WI38 (cell line): Measurements from ENCODE around the gene TTC19.

Experiments used
- H3K4me3 ChIP-seq: 2 replicates; pipeline ENCODE4 v1.5.1; 2011; ENCODE audit warnings: low read depth, mild to moderate bottlenecking, control low read depth, low read length
- TF ChIP-seq, protein P1 (sequence below): IDR thresholded peaks from 2 replicates; pipeline ENCODE4 v1.5.1; 2012; ENCODE audit warnings: low read depth, mild to moderate bottlenecking, control low read depth, low read length

The TTC19 gene

DNA sequence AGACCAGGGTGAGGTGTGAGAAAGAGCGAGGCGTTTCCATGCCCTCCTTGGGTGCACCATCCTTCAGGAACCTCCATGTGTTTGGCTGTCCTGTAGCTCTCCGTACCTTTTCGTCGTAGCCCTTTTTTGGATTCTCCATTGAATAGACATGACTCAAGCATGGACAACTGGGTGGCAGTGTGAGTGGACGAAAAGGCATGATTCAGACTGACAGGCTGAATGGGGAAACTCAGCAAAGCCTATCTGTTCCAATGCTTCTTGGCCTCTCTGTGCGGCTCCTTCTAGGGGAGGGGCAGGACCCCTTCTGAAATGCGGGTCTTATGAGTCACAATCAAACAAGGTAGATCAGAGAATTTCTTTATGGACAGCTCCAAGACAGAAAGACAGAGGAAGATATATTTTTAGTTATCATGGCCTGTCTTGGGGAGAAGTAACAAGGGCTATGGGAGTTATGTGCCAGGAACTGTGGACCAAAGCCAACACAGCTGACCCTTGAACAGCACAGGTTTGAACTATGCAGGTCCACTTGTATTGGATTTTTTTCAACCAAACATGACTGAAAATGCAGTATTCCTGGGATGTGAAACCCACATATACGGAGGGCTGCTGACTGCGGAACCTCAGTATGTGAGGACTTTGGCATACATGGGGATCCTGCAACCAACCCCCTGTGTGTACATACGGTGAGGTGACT, 31.8 kb upstream of the TTC19 start:
- H3K4me3 ChIP-seq: no peak overlapping the region
- TF ChIP-seq, protein P1, sequence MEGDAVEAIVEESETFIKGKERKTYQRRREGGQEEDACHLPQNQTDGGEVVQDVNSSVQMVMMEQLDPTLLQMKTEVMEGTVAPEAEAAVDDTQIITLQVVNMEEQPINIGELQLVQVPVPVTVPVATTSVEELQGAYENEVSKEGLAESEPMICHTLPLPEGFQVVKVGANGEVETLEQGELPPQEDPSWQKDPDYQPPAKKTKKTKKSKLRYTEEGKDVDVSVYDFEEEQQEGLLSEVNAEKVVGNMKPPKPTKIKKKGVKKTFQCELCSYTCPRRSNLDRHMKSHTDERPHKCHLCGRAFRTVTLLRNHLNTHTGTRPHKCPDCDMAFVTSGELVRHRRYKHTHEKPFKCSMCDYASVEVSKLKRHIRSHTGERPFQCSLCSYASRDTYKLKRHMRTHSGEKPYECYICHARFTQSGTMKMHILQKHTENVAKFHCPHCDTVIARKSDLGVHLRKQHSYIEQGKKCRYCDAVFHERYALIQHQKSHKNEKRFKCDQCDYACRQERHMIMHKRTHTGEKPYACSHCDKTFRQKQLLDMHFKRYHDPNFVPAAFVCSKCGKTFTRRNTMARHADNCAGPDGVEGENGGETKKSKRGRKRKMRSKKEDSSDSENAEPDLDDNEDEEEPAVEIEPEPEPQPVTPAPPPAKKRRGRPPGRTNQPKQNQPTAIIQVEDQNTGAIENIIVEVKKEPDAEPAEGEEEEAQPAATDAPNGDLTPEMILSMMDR: no peak

DNA sequence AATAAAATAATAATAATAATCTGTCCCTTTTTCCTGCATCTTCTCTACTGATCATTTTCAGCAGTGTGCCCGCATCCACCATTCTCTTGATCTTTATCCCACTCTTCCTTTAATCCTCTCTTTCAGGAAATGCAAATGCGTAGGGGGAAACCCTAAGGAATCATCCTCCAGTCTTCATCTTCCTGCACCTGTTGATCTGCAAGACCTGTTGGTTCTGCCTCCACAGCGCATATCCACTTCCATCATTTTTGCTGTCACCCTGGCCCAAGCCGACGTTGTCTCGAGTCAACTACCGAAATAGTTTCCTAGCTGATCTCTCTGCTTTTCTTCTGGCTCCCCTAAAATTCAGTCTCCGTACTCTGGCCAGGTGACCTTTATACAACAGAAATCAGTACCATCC, 30.2 kb upstream of the TTC19 start:
- H3K4me3 ChIP-seq: no peak overlapping the region
- TF ChIP-seq, protein P1: no peak

DNA sequence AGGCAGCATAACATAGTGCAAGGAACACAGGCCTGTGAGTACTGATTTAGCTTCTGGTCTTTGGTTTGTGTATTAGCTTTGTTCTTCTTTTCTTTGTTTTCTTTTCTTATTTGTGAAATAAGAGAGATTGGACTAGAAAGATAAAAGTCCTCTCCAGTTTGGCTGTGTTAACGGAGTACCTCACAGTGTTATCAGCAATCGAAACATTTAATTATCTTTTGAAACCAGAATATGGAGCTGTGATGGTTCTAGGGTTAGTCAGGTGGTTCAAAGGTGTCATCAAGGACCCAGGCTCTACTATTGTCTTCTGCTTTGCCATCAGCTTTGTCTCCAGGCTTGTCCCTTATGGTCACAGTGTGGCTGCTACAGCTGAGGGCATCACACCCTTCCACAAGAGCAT, 29.1 kb upstream of the TTC19 start:
- TF ChIP-seq, protein P1: no peak
- H3K4me3 ChIP-seq: no peak overlapping the region

DNA sequence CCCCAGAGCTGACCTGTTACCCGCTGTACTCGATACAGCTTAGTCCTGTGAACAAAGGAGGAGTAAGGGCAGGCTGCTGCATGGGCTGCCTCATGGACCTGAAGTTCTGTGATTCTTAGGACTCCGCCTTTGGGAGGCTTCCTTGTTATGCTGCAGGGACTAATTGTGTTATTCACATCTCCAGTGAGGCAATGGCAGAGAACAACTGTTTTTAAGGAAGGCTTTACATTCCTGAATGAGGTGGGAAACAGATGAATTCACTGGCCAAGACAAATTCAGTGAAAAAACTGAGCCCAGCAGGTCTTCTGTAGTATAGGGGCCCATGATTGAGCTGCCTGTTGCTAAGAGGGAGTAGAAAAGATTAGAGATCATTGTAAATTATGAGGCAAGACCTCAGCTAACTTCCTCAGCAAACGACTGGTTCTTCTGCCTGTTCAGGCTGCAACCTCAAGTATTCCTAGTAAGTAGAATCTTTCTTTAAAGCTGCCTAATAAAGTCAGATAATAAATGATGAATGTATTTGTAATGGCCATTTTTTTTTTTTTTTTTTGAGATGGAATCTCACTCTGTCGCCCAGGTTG, 28.4 kb upstream of the TTC19 start:
- no peak overlapping the region for H3K4me3 ChIP-seq
- TF ChIP-seq, protein P1: no peak

DNA sequence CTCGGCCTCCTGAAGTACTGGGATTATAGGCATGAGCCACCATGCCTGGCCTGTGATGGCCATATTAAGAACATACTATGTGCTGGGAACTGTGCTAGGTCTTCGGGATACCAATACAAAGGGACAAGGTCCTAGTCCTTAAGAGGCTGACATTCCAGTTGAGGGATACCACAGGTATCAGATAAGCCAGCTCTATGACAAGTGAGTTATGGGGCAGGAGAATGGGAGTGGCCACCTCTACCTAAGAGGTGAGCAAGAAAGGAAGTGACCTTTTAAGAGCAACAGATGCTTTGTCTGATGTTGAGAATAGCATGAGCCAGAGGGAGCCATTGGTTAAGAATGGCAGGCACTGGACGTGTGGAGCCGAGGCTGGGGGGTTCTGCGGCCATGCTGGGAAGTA, 27.7 kb upstream of the TTC19 start:
- H3K4me3 ChIP-seq: no peak overlapping the region
- TF ChIP-seq, protein P1: no peak

DNA sequence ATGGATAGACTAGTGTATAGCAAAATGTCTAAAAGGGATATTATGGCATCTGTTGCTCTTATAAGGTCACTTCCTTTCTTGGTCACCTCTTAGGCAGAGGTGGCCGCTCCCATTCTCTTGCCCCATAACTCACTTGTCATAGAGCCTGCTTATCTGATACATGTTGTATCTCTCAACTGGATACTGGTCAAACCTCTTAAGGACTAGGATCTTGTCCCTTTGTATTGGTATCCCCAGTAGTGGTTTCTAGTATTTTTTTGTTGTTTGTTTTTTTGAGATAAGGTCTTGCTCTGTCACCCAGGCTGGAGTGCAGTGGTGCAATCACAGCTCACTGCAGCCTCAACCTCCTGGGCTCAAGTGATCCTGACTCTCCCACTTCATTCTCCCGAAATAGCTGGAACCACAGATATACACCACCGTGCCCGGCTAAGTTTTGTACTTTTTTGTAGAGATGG, 27.1 kb upstream of the TTC19 start:
- TF ChIP-seq, protein P1: no peak
- H3K4me3 ChIP-seq: no peak overlapping the region

DNA sequence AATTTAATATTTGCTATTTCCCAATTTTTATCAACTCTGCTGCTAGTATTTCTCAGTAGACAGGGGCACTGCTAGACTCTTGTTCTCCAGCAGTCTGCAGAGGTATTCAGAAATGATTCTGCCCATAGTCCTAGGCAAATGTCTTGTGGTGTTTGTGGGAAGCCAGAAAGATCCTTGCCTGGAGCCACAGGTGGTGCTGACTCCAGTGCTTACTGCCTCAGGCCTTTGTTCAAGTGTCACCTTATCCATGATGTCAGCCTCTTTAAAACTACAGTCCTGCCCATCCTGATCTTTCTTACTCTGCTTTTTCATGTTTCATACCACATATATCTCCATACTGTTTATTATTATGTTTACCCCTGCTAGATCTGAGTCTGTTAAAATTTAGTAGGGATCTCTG, 26.6 kb upstream of the TTC19 start:
- TF ChIP-seq, protein P1: no peak
- no peak overlapping the region for H3K4me3 ChIP-seq
